Uterus (tissue), 2 donors: Measurements from ENCODE around the gene SPTBN4.

Source experiments
- POLR2A ChIP-seq, 2 donors: fragments of 450-650 bp; IDR thresholded peaks; one replicate each; pipeline ENCODE4 v1.6.1; 2016; ENCODE audit warnings: antibody characterized with exemption in 2 of 2, mild to moderate bottlenecking in 1 of 2, moderate library complexity in 1 of 2
- TF ChIP-seq, protein P1 (sequence below), 4 experiments: fragments of 200-600 bp in 2 of 4; fragments of 450-650 bp in 2 of 4; sonication (generic) in 2 of 4; IDR thresholded peaks; one replicate each; pipeline ENCODE4 v1.5.1; 2016 to 2019; ENCODE audit warnings: antibody characterized with exemption in 4 of 4, mild to moderate bottlenecking in 2 of 4, moderate library complexity in 1 of 4

DNA sequence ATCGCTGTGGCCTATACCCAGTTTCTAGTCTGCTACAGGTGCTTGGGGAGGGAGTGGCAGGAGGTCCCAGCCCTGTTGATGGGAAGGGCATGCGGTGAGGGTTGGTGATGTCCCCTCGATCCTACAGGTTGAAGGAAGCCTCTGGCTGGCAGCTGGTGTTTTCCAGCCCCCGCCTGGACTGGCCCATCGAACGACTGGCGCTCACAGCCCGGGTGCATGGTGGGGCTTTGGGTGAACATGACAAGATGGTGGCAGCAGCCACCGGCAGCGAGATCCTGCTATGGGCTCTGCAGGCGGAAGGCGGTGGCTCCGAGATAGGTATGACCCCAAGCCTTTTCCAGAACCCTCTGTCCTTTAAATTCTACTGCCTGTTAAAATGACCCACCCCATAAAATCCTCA lies 113.8 kb downstream of the SPTBN4 start:
- TF ChIP-seq, protein P1, sequence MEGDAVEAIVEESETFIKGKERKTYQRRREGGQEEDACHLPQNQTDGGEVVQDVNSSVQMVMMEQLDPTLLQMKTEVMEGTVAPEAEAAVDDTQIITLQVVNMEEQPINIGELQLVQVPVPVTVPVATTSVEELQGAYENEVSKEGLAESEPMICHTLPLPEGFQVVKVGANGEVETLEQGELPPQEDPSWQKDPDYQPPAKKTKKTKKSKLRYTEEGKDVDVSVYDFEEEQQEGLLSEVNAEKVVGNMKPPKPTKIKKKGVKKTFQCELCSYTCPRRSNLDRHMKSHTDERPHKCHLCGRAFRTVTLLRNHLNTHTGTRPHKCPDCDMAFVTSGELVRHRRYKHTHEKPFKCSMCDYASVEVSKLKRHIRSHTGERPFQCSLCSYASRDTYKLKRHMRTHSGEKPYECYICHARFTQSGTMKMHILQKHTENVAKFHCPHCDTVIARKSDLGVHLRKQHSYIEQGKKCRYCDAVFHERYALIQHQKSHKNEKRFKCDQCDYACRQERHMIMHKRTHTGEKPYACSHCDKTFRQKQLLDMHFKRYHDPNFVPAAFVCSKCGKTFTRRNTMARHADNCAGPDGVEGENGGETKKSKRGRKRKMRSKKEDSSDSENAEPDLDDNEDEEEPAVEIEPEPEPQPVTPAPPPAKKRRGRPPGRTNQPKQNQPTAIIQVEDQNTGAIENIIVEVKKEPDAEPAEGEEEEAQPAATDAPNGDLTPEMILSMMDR (IDR thresholded peaks at IDR 0.05): no peak
- no peak for TF ChIP-seq POLR2A (IDR thresholded peaks at IDR 0.05)
